IPS-15b (cell line): ENCODE results near the gene INPPL1.
"Not testable (repeated sequence)": the region's sequence is repeated elsewhere in the genome, so short reads cannot be mapped to it uniquely, and the experiment has no call there.

Experiments used
- H3K27me3 ChIP-seq: one replicate; pipeline ENCODE4 v1.6.1; 2013; ENCODE audit warnings: low read length; ENCODE audit not compliant: control insufficient read depth, insufficient read depth
- H3K36me3 ChIP-seq: one replicate; pipeline ENCODE4 v1.6.1; 2013; ENCODE audit warnings: low read length; ENCODE audit not compliant: control insufficient read depth, insufficient read depth
- H3K4me1 ChIP-seq: one replicate; pipeline ENCODE4 v1.6.1; 2013; ENCODE audit warnings: mild to moderate bottlenecking, low read length; ENCODE audit not compliant: control insufficient read depth, insufficient read depth
- H3K4me3 ChIP-seq: one replicate; pipeline ENCODE4 v1.5.1; 2013; ENCODE audit warnings: low read depth, low read length
- H3K9ac ChIP-seq: one replicate; pipeline ENCODE4 v1.6.1; 2013; ENCODE audit warnings: low read depth, mild to moderate bottlenecking, low read length
- H3K9me3 ChIP-seq: one replicate; pipeline ENCODE4 v1.6.1; 2013; ENCODE audit warnings: mild to moderate bottlenecking, low read length; ENCODE audit not compliant: control insufficient read depth, insufficient read depth

Gene INPPL1

DNA sequence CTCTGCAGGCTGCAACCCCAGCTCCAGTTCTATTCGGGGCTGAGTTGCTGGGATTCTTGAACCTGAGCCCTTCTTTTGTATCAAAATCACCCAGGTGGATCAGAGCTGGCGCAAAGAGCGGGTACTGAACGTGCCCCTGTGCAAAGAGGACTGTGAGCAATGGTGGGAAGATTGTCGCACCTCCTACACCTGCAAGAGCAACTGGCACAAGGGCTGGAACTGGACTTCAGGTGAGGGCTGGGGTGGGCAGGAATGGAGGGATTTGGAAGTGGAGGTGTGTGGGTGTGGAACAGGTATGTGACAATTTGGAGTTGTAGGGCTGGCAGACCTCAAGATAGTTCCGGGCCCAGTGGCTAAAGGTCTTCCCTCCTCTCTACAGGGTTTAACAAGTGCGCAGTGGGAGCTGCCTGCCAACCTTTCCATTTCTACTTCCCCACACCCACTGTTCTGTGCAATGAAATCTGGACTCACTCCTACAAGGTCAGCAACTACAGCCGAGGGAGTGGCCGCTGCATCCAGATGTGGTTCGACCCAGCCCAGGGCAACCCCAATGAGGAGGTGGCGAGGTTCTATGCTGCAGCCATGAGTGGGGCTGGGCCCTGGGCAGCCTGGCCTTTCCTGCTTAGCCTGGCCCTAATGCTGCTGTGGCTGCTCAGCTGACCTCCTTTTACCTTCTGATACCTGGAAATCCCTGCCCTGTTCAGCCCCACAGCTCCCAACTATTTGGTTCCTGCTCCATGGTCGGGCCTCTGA, 28.9 kb upstream of the INPPL1 start:
- Histone ChIP-seq H3K27me3 (no peaks in the 10 kb centered on the region), H3K9me3 (no peaks in the 10 kb centered on the region), H3K9ac (no peak overlapping the region), H3K4me1 (peaks cover 2% of the 10 kb centered on the region), H3K4me3 (no peak overlapping the region), H3K36me3 (no peaks in the 10 kb centered on the region)

- not testable (repeated sequence) for H3K4me1 ChIP-seq, H3K9ac ChIP-seq, H3K9me3 ChIP-seq, H3K36me3 ChIP-seq, H3K4me3 ChIP-seq, H3K27me3 ChIP-seq
Observed at GRCh38 chr11:72201445-72201844, 23.1 kb upstream of the INPPL1 start.

- no peak overlapping the region for H3K4me3 ChIP-seq
- no peak overlapping the region for H3K9ac ChIP-seq
- no peaks in the 10 kb centered on the region for H3K4me1 ChIP-seq
- no peaks in the 10 kb centered on the region for H3K36me3 ChIP-seq
- no peaks in the 10 kb centered on the region for H3K9me3 ChIP-seq
- no peaks in the 10 kb centered on the region for H3K27me3 ChIP-seq
Observed at GRCh38 chr11:72202571-72202970, 22.0 kb upstream of the INPPL1 start.

DNA sequence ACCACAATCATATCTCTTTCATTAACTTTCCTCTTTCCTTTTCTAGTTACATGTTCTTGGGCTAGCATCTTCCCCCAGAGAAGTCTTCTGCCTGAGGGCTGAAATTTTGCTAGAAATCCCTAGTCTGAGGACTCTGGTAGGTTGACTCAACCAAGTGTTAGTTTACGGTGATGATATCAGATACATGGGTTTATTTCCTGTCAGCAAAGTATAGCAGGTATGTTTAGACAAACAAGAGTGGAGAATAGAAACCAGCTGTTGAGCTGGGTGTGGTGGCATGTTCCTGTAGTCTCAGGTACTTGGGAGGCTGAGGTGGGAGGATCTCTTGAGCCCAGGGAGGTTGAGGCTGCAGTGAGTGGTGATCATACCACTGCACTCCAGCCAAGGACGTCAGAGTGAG, 21.4 kb upstream of the INPPL1 start:
- Histone ChIP-seq H3K27me3 (no peaks in the 10 kb centered on the region), H3K9me3 (no peaks in the 10 kb centered on the region), H3K4me1 (no peaks in the 10 kb centered on the region), H3K9ac (no peak overlapping the region), H3K36me3 (no peaks in the 10 kb centered on the region), H3K4me3 (no peak overlapping the region)

GRCh38 chr11:72204886-72205285, 19.7 kb upstream of the INPPL1 start:
- Histone ChIP-seq H3K9me3 (no peaks in the 10 kb centered on the region), H3K27me3 (no peaks in the 10 kb centered on the region), H3K9ac (no peak overlapping the region), H3K4me3 (no peak overlapping the region), H3K4me1 (no peaks in the 10 kb centered on the region), H3K36me3 (no peaks in the 10 kb centered on the region)

DNA sequence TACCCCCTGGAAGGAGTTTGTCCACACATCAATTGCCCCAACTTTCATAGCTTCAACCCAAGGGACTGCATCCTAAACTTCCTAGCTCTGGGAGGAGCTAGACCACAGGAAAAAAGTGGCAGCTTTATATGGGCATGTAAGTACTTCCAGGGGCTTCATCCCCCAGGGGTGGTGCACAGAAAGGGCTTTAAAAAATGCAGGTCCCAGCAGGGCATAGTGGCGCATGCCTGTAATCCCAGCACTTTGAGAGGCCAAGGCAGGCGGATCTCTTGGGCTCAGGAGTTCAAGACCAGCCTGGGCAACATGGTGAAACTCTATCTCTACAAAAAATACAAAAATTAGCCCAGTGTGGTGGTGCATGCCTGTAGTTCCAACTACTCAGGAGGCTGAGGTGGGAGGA, 17.8 kb upstream of the INPPL1 start:
- H3K9ac ChIP-seq, H3K4me1 ChIP-seq, H3K9me3 ChIP-seq, H3K4me3 ChIP-seq, H3K36me3 ChIP-seq, H3K27me3 ChIP-seq: not testable (repeated sequence)

GRCh38 chr11:72208281-72208680, 16.3 kb upstream of the INPPL1 start:
- H3K9me3 ChIP-seq: no peaks in the 10 kb centered on the region
- H3K4me1 ChIP-seq: no peaks in the 10 kb centered on the region
- no peak overlapping the region for H3K9ac ChIP-seq
- no peak overlapping the region for H3K4me3 ChIP-seq
- no peaks in the 10 kb centered on the region for H3K27me3 ChIP-seq
- no peaks in the 10 kb centered on the region for H3K36me3 ChIP-seq

DNA sequence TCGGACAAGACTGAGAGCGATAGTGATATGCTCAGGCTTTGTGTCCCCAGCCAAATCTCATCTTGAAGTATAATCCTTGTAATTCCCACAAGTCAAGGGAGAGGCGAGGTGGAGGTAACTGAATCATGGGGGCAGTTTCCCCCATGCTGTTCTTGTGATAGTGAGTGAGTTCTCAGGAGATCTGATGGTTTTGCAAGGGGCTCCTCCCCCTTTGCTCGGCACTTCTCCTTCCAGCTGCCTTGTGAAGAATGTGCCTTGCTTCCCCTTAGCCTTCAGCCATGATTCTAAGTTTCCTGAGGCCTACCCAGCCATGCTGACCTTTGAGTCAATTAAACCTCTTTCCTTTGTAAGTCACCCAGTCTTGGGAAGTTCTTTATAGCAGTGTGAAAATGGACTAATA, 15.5 kb upstream of the INPPL1 start:
- H3K9ac ChIP-seq: no peak overlapping the region
- H3K9me3 ChIP-seq: no peaks in the 10 kb centered on the region
- no peaks in the 10 kb centered on the region for H3K27me3 ChIP-seq
- H3K36me3 ChIP-seq: no peaks in the 10 kb centered on the region
- no peaks in the 10 kb centered on the region for H3K4me1 ChIP-seq
- no peak overlapping the region for H3K4me3 ChIP-seq

DNA sequence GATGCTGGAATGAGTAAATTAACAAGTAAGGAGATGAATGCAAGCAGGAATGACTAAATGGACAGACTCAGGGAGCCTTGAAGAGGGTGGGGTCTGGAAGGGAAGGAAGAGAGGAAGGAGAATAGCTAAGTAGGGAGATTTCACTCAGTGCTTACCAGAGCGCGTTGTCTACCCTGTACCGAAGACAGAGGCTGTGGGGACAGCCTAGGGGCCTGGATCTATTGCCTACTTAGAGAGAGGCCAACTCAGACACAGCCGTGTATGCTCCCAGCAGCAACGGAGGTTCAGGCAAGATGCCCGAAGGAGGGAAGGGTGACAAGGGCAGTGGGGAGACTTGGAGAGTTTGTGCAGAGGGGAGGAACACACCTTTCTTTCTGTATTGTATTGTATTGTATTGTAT, 7.9 kb upstream of the INPPL1 start, which contains the start of gene FOLR2:
FOLR2 (plus strand) TSS at position 157 of the 400 bp plus-strand sequence. CDS start 1,791 bp downstream, outside the sequence.
- Histone ChIP-seq H3K27me3 (peaks cover 4% of the 10 kb centered on the region), H3K4me1 (peaks cover 4% of the 10 kb centered on the region), H3K9me3 (no peaks in the 10 kb centered on the region), H3K4me3 (no peak within 1 kb of the TSS), H3K9ac (no peak within 1 kb of the TSS), H3K36me3 (no peaks in the 10 kb centered on the region)

DNA sequence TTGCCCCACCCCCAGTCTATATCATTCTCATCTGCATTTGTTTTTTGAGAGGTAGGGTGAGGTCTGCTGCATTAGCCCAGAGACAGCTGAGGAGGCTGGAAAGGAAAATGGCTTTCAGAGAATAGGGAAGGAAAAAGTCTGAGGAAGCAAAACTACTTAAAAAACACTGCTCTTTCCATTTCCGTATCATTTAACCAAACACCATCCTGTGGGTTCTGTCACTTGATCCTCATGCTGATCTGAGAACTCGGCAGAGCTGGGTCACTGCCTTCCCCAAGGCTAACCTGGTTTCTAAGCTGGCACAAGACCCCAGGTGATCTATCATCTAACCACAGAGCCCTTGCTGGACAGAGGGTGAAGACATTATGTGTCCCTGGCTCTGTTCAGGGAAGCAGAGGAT, 6.7 kb upstream of the INPPL1 start:
- Histone ChIP-seq H3K9ac (no peak overlapping the region), H3K27me3 (peaks cover 4% of the 10 kb centered on the region), H3K36me3 (no peaks in the 10 kb centered on the region), H3K4me3 (no peak overlapping the region), H3K4me1 (peaks cover 12% of the 10 kb centered on the region), H3K9me3 (no peaks in the 10 kb centered on the region)

GRCh38 chr11:72218251-72218745, 6.3 kb upstream of the INPPL1 start:
- H3K36me3 ChIP-seq: no peaks in the 10 kb centered on the region
- H3K9me3 ChIP-seq: no peaks in the 10 kb centered on the region
- peaks cover 4% of the 10 kb centered on the region for H3K27me3 ChIP-seq
- H3K4me3 ChIP-seq: no peak overlapping the region
- H3K9ac ChIP-seq: no peak overlapping the region
- peaks cover 12% of the 10 kb centered on the region for H3K4me1 ChIP-seq

DNA sequence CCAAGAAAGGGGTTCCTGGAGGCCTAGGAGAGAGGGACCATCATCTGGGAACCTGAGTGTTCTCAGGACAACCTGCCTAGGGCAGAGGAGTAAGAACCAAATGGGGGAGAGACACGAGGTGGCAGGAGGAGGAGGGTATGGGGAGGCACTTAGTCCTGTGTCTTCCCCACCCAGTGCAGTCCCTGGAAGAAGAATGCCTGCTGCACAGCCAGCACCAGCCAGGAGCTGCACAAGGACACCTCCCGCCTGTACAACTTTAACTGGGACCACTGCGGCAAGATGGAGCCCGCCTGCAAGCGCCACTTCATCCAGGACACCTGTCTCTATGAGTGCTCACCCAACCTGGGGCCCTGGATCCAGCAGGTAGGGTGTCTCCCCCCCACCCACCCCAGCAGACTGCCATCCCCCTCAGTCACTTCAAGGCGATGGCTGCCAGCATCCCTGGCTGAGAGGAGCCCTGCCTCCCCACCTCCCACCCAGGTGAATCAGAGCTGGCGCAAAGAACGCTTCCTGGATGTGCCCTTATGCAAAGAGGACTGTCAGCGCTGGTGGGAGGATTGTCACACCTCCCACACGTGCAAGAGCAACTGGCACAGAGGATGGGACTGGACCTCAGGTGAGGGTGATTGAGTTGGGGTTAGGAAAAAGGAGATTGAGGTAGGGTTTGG, 3.7 kb upstream of the INPPL1 start:
- H3K4me1 ChIP-seq: peaks cover 15% of the 10 kb centered on the region
- no peaks in the 10 kb centered on the region for H3K36me3 ChIP-seq
- H3K27me3 ChIP-seq: peaks cover 4% of the 10 kb centered on the region
- no peak overlapping the region for H3K9ac ChIP-seq
- H3K4me3 ChIP-seq: no peak overlapping the region
- no peaks in the 10 kb centered on the region for H3K9me3 ChIP-seq
